SK-N-MC (cell line): ENCODE data around the gene CDH4.

Experiments
- EZH2 ChIP-seq: fragments of 200-600 bp; sonication (generic); IDR thresholded peaks from one replicate; pipeline ENCODE4 v1.6.1; 2017; ENCODE audit warnings: antibody characterized with exemption
- POLR2AphosphoS5 ChIP-seq: IDR thresholded peaks from 2 replicates; pipeline ENCODE4 v1.6.1; 2012; ENCODE audit warnings: mild to moderate bottlenecking, low read depth, low read length, borderline replicate concordance

GRCh38 chr20:61260905-61261304 is 8.8 kb downstream of the CDH4 start:
- TF ChIP-seq EZH2, result no peak
- no peak for TF ChIP-seq POLR2AphosphoS5
